Large intestine (tissue), 3 donors: ENCODE results near the gene SMIM14. TPM values are rescaled to one million over a fixed set of nuclear protein-coding genes. Genes with fewer than 3 reads are reported as not detected.
"Not testable (repeated sequence)": the region's sequence is repeated elsewhere in the genome, so short reads cannot be mapped to it uniquely, and the experiment has no call there.

Experiments
- DNase-seq, 2 donors: peaks; one replicate each; pipeline versions ENCODE4 v3.0.0 to v3.0.0-alpha.2; 2013
- H3K27ac ChIP-seq: one replicate; pipeline ENCODE4 v1.5.1; 2013; ENCODE audit warnings: low read length
- H3K27me3 ChIP-seq: 2 replicates; pipeline ENCODE4 v1.6.1; 2013; ENCODE audit warnings: low read length; ENCODE audit not compliant: control insufficient read depth, insufficient read depth
- H3K36me3 ChIP-seq: 2 replicates; pipeline ENCODE4 v1.6.1; 2013; ENCODE audit warnings: low read length; ENCODE audit not compliant: control insufficient read depth, insufficient read depth
- H3K4me1 ChIP-seq: one replicate; pipeline ENCODE4 v1.6.1; 2013; ENCODE audit warnings: low read length; ENCODE audit not compliant: control insufficient read depth, insufficient read depth
- H3K4me3 ChIP-seq: one replicate; pipeline ENCODE4 v1.5.1; 2013; ENCODE audit warnings: low read length
- H3K9me3 ChIP-seq: one replicate; pipeline ENCODE4 v1.6.1; 2013; ENCODE audit warnings: mild to moderate bottlenecking, low read depth, low read length, moderate library complexity; ENCODE audit not compliant: control insufficient read depth
- WGBS: methylation state at CpG from one replicate; pipeline ENCODE4 v1.1.5; 2013; ENCODE audit warnings: low lambda C conversion rate; ENCODE audit not compliant: insufficient coverage; 5-methylcytosine and 5-hydroxymethylcytosine counted together
- polyA plus RNA-seq: library from polyadenylated mRNA; unstranded; fragments of 120-200 nt; gene quantifications from one replicate; pipeline ENCODE4 v1.2.1, GENCODE V29; 2013

The SMIM14 gene
- polyA plus RNA-seq, 1 donor = 21.6 TPM

DNA sequence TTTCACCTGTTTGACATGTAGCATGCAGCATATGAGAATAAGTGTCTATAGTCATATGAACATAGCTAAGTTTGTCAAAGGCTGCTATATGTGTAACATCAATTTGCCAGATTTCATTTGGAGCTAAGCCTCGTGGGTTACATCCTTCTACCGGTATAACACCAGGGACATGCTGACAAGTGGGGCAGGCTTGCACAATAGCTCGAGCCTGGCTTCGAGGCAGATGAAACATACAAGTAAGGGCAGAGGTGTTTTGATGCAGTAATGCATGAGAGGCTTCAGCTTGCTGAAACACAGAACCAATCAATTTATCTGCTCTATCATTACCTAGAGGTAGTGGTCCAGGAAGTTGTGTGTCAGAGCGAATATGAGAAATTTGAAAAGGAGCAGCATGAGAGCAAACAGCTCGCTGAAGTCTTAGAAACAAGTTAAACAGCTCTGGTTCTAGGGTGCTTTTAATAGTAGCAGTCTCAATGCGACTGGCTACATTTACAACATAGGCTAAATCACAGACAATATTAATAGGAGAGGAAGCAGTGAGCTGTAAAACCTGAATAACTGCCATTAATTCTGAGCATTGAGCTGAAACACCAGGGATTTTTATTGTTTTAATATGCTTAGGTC, 96.6 kb downstream of the SMIM14 start:
- Histone ChIP-seq H3K4me1 (peaks cover 15% of the 10 kb centered on the region), H3K27me3 (no peaks in the 10 kb centered on the region), H3K4me3 (no peak overlapping the region), H3K9me3 (no peaks in the 10 kb centered on the region), H3K27ac (no peak overlapping the region), H3K36me3 (no peaks in the 10 kb centered on the region)
- DNase-seq = peak in 1 of 2 donors; percentile 43
- WGBS = no CpG with 5 or more reads among the region's 7 CpGs

DNA sequence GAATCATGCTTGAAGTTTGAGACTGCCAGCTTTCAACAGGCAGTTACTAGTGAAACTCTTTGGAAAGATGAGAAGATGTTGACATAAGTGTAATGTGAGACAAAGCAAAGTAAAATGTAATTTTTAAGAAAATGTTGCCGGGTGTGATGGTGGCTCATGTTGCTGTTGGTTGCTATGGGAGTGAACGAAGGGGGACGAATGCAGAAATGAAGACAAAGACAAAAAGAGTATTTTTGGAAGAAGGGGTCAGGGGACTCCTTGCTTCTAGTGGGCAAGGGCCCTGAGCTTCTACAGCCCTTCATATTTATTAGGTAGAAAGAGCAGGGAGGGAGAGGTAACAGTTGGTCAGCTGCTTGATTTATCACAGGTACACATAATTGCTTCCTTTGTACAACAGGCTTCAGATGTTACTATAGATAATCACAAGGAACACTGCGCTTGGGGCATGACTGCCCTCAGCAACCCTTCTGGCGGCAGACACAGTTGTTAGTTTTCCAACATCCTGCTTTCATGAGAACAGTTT, 99.5 kb downstream of the SMIM14 start:
- 80% methylated on average over 1 of the region's 5 CpGs for WGBS
- H3K27me3 ChIP-seq = no peaks in the 10 kb centered on the region
- H3K4me1 ChIP-seq = peaks cover 15% of the 10 kb centered on the region
- H3K9me3 ChIP-seq = no peaks in the 10 kb centered on the region
- DNase-seq = no peak
- no peak overlapping the region for H3K27ac ChIP-seq
- H3K4me3 ChIP-seq = no peak overlapping the region
- H3K36me3 ChIP-seq = no peaks in the 10 kb centered on the region

DNA sequence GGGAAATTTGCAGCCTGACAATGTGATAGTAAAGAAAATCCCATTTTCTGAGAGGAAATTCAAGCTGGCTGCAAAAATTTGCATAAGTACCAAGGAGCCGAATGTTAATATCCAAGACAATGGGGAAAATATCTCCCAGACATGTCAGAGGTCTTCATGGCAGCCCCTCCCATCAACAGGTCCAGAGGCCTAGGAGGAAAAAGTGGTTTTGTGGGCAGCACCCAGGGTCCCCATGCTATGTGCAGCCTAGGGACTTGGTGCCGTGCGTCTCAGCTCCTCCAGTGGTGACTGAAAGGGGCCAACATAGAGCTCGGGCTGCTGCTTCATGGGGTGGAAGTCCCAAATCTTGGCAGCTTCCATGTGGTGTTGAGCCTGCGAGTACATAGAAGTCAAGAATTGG, 105.1 kb downstream of the SMIM14 start:
- Histone ChIP-seq H3K27ac (no peak overlapping the region), H3K4me1 (peaks cover 5% of the 10 kb centered on the region), H3K9me3 (peaks cover 9% of the 10 kb centered on the region), H3K4me3 (no peak overlapping the region), H3K27me3 (no peaks in the 10 kb centered on the region), H3K36me3 (peaks cover 22% of the 10 kb centered on the region)
- 100% methylated on average over 1 of the region's 5 CpGs for WGBS
- no peak for DNase-seq

DNA sequence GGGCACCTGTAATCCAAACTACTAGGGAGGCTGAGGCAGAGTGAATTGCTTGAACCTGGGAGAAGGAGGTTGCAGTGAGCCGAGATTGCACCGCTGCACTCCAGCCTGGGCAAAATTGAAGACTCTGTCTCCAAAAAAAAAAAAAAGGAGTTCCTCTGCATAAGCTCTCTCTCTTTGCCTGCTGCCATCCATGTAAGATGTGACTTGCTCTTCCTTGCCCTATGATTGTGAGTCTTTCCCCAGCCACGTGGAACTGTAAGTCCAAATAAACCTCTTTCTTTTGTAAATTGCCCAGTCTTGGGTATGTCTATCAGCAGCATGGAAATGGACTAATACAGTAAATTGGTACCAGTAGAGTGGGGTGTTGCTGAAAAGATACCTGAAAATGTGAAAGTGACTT, 106.4 kb downstream of the SMIM14 start:
- not testable (repeated sequence) for H3K27me3 ChIP-seq, H3K4me3 ChIP-seq, H3K27ac ChIP-seq, H3K9me3 ChIP-seq, H3K4me1 ChIP-seq, DNase-seq
- H3K36me3 ChIP-seq = peaks cover 22% of the 10 kb centered on the region
- no CpG with 5 or more reads among the region's 3 CpGs for WGBS

GRCh38 chr4:39530682-39531081, 108.0 kb downstream of the SMIM14 start:
- no peak overlapping the region for H3K4me3 ChIP-seq
- H3K36me3 ChIP-seq = peaks cover 22% of the 10 kb centered on the region
- no peaks in the 10 kb centered on the region for H3K27me3 ChIP-seq
- WGBS = 100% methylated on average over 1 of the region's 3 CpGs
- DNase-seq = no peak
- H3K4me1 ChIP-seq = peaks cover 5% of the 10 kb centered on the region
- H3K9me3 ChIP-seq = peaks cover 9% of the 10 kb centered on the region
- H3K27ac ChIP-seq = no peak overlapping the region

- WGBS = no CpG with 5 or more reads among the region's 2 CpGs
- H3K4me1 ChIP-seq = peaks cover 11% of the 10 kb centered on the region
- no peaks in the 10 kb centered on the region for H3K27me3 ChIP-seq
- peaks cover 22% of the 10 kb centered on the region for H3K36me3 ChIP-seq
- peaks cover 9% of the 10 kb centered on the region for H3K9me3 ChIP-seq
- H3K27ac ChIP-seq = no peak overlapping the region
- no peak overlapping the region for H3K4me3 ChIP-seq
- DNase-seq = no peak
Measured at GRCh38 chr4:39529534-39529933, 109.1 kb downstream of the SMIM14 start.

DNA sequence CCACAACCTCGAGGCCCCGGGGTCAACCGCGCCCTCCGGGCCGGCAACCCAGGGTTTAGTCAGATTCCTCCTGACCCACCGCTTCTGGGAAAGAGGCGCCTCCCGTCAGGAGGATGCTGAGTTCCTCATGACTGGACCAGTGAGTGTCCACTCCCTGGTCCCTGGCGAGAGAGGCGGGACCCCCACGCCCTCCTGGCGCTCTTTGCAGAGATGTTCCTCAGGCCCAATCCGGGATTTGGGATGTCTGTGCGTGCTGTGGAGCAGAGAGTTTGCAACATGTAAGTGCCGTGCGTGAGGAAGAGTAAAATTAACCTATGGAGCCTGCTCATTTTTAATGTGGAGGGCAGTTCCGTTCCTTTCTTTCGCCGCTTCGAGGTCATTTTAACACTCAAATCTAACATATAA, 110.6 kb downstream of the SMIM14 start:
- no peak for DNase-seq
- H3K27ac ChIP-seq = peak overlapping the region; percentile 98
- WGBS = no CpG with 5 or more reads among the region's 21 CpGs

GRCh38 chr4:39527296-39528060, 111.2 kb downstream of the SMIM14 start, which contains the start of gene UGDH:
TSS of gene UGDH (minus strand) at chr4:39527439. CDS start at chr4:39521512, 5,927 bp downstream.
- peaks cover 15% of the 10 kb centered on the region for H3K4me1 ChIP-seq

More for the DNA sequence above, 110.6 kb downstream of the SMIM14 start:
- Histone ChIP-seq H3K4me3 (peak overlapping the region; percentile 100), H3K36me3 (peaks cover 15% of the 10 kb centered on the region), H3K27me3 (no peaks in the 10 kb centered on the region), H3K4me1 (peaks cover 15% of the 10 kb centered on the region), H3K9me3 (peaks cover 9% of the 10 kb centered on the region)

DNA sequence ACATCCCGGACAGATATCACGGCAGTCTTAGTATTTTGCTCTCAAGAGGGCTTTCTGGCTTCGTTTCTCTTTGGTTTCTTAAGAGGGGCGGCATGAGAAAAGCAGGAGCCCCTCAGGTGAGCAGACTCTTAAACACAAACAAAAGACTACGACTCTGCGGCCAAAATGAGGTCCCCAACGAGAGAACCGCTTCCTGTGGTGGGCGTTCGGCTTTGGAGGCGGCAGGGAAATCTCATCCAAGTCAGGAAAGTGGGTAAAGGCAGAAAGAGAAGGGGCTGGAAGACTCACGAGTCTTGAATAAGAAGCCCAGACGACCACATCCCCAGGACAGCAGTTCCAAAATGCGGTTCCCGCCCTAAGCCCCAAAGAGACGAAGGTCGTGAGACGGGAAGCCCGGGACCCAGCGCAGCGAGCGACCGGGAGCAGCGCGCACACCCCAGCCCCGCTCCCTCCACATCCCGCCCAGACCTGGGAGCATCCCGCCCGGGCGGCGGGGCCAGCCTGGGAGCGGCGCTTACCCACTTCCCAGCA, 111.8 kb downstream of the SMIM14 start:
- no peaks in the 10 kb centered on the region for H3K27me3 ChIP-seq
- peak overlapping the region; percentile 98 for H3K27ac ChIP-seq
- H3K36me3 ChIP-seq = peaks cover 5% of the 10 kb centered on the region
- peak overlapping the region; percentile 85 for H3K4me3 ChIP-seq
- H3K9me3 ChIP-seq = peaks cover 5% of the 10 kb centered on the region
- peaks cover 15% of the 10 kb centered on the region for H3K4me1 ChIP-seq
- no peak for DNase-seq
- no CpG with 5 or more reads among the region's 33 CpGs for WGBS

More at GRCh38 chr4:39527296-39528060, 111.2 kb downstream of the SMIM14 start, which contains the start of gene UGDH:
- peaks cover 10% of the 10 kb centered on the region for H3K36me3 ChIP-seq
- peaks cover 9% of the 10 kb centered on the region for H3K9me3 ChIP-seq
- H3K27ac ChIP-seq = peak within 1 kb of the TSS; percentile 98
- no peaks in the 10 kb centered on the region for H3K27me3 ChIP-seq
- H3K4me3 ChIP-seq = peak within 1 kb of the TSS; percentile 100
- peak; percentile 98 to 100 for DNase-seq
- WGBS = no CpG with 5 or more reads among the region's 73 CpGs
